ENCODE results near the gene BCDIN3D. TPM values are rescaled to one million over a fixed set of nuclear protein-coding genes. Genes with fewer than 3 reads are reported as not detected.

BCDIN3D gene
- polyA plus RNA-seq, 1 donor (not counting 4 experiments of a cell fraction or from before 2014, with no cell fraction given), result 3.7 TPM

DNA sequence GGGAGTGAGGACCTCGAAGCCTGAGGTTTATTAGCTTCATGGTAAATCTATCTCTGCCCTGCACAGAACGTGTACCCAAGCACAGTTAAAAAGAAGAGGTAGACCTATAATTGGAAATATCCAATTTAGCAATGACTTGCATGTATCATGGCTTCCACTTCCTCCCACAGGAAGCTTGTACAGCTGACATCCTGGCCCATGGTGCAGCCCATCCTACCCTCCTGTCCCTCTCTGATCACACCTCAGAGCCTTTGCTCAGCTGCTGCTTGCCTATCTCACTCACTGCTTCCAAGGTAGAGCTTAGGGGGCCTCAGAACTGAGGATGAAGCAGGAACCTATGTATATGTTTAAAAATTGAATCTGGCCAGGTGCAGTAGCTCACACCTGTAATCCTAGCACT, 4.3 kb upstream of the BCDIN3D start:
- no peaks in the 10 kb centered on the region for H3K9me3 ChIP-seq (ENCODE audit: control insufficient read depth, low read depth, low read length)
- dilution Hi-C loops (cut with MboI; ENCODE audit: extremely low pct_ligation_motif_present, low sequenced_read_pairs), result no loop called here

DNA sequence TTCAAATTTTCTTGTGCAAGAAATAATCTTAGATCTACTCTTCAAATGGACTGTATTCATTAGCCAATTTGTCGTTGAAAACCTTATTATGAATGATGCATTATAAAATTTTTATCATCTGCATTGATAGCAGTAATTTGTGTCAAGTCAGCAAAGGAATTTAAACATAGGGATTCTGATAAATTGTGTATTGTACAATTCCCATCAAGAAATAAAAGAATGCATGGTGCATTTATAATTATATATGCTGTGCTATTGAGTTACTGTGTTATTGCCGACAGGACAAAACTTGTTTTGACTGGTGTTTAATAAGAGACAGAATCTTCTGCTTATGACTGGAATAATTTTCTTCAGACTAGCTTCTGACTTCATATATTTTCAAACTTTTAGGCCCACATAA, 3.1 kb upstream of the BCDIN3D start:
- no peaks in the 10 kb centered on the region for H4K20me1 ChIP-seq (ENCODE audit: control insufficient read depth, extremely low read depth, insufficient read depth, low read length)
- H3K4me2 ChIP-seq (ENCODE audit: control insufficient read depth, extremely low read depth, insufficient read depth, low read depth, low read length), result no peak overlapping the region
- dilution Hi-C loops (cut with MboI; ENCODE audit: extremely low pct_ligation_motif_present, low sequenced_read_pairs), result no loop called here
- no peaks in the 10 kb centered on the region for H3K36me3 ChIP-seq (ENCODE audit: control insufficient read depth in 2 of 2, extremely low read depth in 1 of 2, insufficient read depth in 2 of 2, low read length in 2 of 2)
- H3K27me3 ChIP-seq (ENCODE audit: control insufficient read depth, extremely low read depth, insufficient read depth, low read length), result peaks cover 3% of the 10 kb centered on the region
- no peak overlapping the region for H3K9ac ChIP-seq (ENCODE audit: control insufficient read depth, extremely low read depth, insufficient read depth, low read length)
- H3K4me1 ChIP-seq (ENCODE audit: control insufficient read depth, extremely low read depth, insufficient read depth, low read length), result peaks cover 14% of the 10 kb centered on the region
- H3K9me3 ChIP-seq (ENCODE audit: control insufficient read depth, low read depth, low read length), result no peaks in the 10 kb centered on the region
- H3K9me1 ChIP-seq (ENCODE audit: control insufficient read depth, extremely low read depth, insufficient read depth, low read length), result no peaks in the 10 kb centered on the region
- peaks cover 7% of the 10 kb centered on the region for H3K79me2 ChIP-seq (ENCODE audit: control insufficient read depth, insufficient read depth, low read length)
- TF ChIP-seq, protein P1, sequence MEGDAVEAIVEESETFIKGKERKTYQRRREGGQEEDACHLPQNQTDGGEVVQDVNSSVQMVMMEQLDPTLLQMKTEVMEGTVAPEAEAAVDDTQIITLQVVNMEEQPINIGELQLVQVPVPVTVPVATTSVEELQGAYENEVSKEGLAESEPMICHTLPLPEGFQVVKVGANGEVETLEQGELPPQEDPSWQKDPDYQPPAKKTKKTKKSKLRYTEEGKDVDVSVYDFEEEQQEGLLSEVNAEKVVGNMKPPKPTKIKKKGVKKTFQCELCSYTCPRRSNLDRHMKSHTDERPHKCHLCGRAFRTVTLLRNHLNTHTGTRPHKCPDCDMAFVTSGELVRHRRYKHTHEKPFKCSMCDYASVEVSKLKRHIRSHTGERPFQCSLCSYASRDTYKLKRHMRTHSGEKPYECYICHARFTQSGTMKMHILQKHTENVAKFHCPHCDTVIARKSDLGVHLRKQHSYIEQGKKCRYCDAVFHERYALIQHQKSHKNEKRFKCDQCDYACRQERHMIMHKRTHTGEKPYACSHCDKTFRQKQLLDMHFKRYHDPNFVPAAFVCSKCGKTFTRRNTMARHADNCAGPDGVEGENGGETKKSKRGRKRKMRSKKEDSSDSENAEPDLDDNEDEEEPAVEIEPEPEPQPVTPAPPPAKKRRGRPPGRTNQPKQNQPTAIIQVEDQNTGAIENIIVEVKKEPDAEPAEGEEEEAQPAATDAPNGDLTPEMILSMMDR (optimal IDR thresholded peaks at IDR 0.05 in 1 of 3, IDR thresholded peaks at IDR 0.05 in 1 of 3, conservative IDR thresholded peaks at IDR 0.05 in 1 of 3; ENCODE audit: extremely low read depth in 1 of 3, insufficient read depth in 2 of 3, low read length in 3 of 3), result no peak
- TF ChIP-seq EZH2 (IDR thresholded peaks at IDR 0.05; ENCODE audit: low read length), result no peak
- H2AFZ ChIP-seq (ENCODE audit: control insufficient read depth, low read length), result no peak overlapping the region
- H3K4me3 ChIP-seq (ENCODE audit: control insufficient read depth in 2 of 3, extremely low read depth in 1 of 3, insufficient read depth in 2 of 3, low read depth in 1 of 3, low read length in 3 of 3), result no peak overlapping the region
- FAIRE-seq (no peak), DNase-seq (ENCODE audit: low read depth, low spot score) (no peak)
- no peak overlapping the region for H3K27ac ChIP-seq (ENCODE audit: control insufficient read depth, insufficient read depth, low read length)

More for the DNA sequence above, 4.3 kb upstream of the BCDIN3D start:
- Histone ChIP-seq H3K4me2 (ENCODE audit: control insufficient read depth, extremely low read depth, insufficient read depth, low read depth, low read length) (no peak overlapping the region), H3K36me3 (ENCODE audit: control insufficient read depth in 2 of 2, extremely low read depth in 1 of 2, insufficient read depth in 2 of 2, low read length in 2 of 2) (no peaks in the 10 kb centered on the region), H3K79me2 (ENCODE audit: control insufficient read depth, insufficient read depth, low read length) (no peaks in the 10 kb centered on the region), H2AFZ (ENCODE audit: control insufficient read depth, low read length) (no peak overlapping the region), H4K20me1 (ENCODE audit: control insufficient read depth, extremely low read depth, insufficient read depth, low read length) (no peaks in the 10 kb centered on the region), H3K9ac (ENCODE audit: control insufficient read depth, extremely low read depth, insufficient read depth, low read length) (no peak overlapping the region), H3K4me3 (ENCODE audit: control insufficient read depth in 2 of 3, extremely low read depth in 1 of 3, insufficient read depth in 2 of 3, low read depth in 1 of 3, low read length in 3 of 3) (no peak overlapping the region), H3K27me3 (ENCODE audit: control insufficient read depth, extremely low read depth, insufficient read depth, low read length) (peaks cover 3% of the 10 kb centered on the region), H3K4me1 (ENCODE audit: control insufficient read depth, extremely low read depth, insufficient read depth, low read length) (peaks cover 5% of the 10 kb centered on the region), H3K27ac (ENCODE audit: control insufficient read depth, insufficient read depth, low read length) (no peak overlapping the region), H3K9me1 (ENCODE audit: control insufficient read depth, extremely low read depth, insufficient read depth, low read length) (no peaks in the 10 kb centered on the region)
- no peak for FAIRE-seq
- no peak for DNase-seq (ENCODE audit: low read depth, low spot score)
- no peak for TF ChIP-seq EZH2 (IDR thresholded peaks at IDR 0.05; ENCODE audit: low read length)
- TF ChIP-seq, protein P1 (optimal IDR thresholded peaks at IDR 0.05 in 1 of 3, IDR thresholded peaks at IDR 0.05 in 1 of 3, conservative IDR thresholded peaks at IDR 0.05 in 1 of 3; ENCODE audit: extremely low read depth in 1 of 3, insufficient read depth in 2 of 3, low read length in 3 of 3), result no peak

All from keratinocyte (primary cell).